ENCODE data around the gene HPDL.

DNA sequence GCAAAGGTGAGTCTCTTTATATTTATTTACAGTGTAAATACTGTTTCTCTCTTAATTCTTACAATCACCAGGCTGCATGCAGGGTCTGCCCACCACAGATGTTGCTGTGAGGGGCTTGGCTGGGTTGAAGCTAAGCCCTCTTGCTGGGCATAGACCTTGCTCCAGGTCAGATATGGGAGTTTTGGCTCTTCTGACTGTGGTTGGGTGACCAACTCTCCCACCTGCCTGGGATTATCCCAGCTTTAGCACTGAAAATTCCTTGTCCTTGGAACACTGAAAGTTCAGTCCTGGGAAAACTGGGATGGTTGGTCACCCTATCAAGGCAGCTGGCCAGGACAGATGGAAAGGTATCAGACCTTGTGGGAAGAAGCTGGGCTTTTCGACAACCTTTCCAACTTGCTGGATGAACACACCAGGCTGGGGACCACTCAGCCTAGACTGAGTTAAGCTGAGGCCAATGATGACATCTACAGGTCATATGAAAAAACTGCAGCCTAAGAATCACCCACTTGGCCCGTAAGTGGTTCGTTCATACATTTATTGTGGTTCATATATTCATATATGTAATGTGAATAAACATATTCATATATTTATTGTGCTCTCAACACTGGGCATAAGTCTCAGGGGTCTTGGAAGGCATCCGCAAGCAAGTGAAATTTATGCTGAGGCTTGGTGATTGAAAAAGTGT, 26.6 kb upstream of the HPDL start:
- TF ChIP-seq POLR2AphosphoS5 (IDR thresholded peaks at IDR 0.05; ENCODE audit: low read depth, low read length) (no peak), POLR2A (IDR thresholded peaks at IDR 0.05; ENCODE audit: low read depth, low read length) (no peak)
